ENCODE measurements around the gene LTC4S. TPM values are rescaled to one million over a fixed set of nuclear protein-coding genes. Genes with fewer than 3 reads are reported as not detected.
"Not testable (repeated sequence)": the region's sequence is repeated elsewhere in the genome, so short reads cannot be mapped to it uniquely, and the experiment has no call there.

Gene LTC4S, protein sequence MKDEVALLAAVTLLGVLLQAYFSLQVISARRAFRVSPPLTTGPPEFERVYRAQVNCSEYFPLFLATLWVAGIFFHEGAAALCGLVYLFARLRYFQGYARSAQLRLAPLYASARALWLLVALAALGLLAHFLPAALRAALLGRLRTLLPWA
- not detected in 2 replicates for polyA plus RNA-seq (2014; cell fraction: cytosol; rRNA removed)
- polyA plus RNA-seq (2014; cell fraction: nucleus; rRNA removed): 4.2 and 9.1 TPM in 2 replicates

DNA sequence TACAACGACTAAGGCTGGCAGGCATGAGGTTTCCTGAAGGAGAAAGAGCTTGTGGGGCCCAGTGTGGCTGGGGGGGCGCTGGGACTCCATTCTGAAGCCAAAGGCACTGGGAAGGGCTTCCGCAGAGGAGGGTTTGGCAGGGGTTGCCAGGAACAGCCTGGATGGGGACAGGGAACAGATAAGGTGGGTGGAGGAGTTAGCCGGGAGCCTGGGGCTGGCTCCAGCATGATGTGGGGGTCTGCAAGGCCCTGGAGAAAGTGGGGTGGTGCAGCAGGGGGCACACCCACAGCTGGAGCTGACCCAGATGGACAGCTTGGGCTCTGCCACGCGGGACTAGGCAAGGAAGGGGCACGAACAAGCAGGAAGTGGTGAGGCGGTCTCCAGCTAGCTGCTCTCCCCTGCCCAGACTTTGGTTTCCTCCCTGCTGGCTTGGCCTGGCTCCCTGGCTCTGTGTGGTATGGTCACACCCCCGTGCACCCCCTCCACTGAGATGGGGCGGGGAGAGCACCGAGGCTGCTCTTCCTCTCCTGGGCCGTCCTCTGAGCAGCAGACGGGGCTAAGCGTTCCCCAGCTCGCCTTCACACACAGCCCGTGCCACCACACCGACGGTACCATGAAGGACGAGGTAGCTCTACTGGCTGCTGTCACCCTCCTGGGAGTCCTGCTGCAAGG lies at the start of gene LTC4S:
LTC4S (plus strand) TSS at position 519 of the 672 bp plus-strand sequence; CDS start at position 614, 95 bp downstream.
- DNase-seq (ENCODE audit: low spot score): no peak

DNA sequence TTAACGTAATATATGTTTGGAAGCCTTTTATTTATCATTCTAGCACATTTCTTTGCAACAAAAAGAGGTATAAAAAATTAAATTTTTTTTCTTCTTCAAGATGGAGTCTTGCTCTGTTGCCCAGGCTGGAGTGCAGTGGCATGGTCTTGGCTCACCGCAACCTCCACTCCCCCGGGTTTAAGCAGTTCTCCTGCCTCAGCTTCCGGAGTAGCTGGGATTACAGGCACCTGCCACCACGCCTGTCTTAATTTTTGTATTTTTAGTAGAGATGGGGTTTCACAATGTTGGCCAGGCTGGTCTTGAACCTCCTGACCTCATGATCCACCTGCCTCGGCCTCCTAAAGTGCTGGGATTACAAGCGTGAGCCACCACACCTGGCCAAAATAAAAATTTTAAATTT lies 49.7 kb upstream of the LTC4S start:
- not testable (repeated sequence) for DNase-seq (ENCODE audit: low spot score)

DNA sequence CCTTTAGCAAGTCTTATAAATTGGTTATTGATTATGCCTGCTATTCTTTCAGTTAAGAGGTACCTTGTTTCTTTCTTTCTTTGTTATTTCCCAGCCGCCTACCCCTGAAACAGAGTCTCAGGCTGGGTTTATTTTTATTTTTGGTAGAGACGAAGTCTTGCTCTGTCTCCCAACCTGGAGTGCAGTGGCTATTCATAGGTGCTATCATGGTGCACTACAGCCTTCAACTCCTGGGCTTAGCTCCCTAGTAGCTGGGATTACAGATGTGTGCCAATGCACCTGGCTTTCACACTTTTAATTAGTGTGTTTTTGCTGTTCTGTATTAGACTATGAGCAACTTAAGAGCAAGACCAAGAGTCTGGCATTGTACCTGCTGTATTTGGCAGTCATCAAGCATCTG lies 46.9 kb upstream of the LTC4S start:
- no peak for DNase-seq (ENCODE audit: low spot score)

DNA sequence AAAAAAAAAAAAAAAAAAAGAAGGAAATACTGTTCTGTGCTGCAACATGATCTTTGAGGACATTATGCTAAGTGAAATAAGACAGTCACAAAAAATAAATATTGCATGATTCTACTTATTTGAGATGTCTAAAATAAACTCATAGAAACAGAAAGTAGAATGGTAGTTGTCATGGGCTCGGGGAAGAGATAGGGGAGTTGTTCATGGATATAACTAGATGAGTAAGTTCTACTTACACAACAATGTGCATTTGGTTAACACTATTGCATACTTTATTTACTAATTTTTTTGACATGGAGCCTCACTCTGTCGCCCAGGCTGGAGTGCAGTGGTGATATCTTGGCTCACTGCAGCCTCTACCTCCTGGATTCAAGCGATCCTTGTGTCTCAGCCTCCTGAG lies 46.0 kb upstream of the LTC4S start:
- DNase-seq (ENCODE audit: low spot score): no peak

DNA sequence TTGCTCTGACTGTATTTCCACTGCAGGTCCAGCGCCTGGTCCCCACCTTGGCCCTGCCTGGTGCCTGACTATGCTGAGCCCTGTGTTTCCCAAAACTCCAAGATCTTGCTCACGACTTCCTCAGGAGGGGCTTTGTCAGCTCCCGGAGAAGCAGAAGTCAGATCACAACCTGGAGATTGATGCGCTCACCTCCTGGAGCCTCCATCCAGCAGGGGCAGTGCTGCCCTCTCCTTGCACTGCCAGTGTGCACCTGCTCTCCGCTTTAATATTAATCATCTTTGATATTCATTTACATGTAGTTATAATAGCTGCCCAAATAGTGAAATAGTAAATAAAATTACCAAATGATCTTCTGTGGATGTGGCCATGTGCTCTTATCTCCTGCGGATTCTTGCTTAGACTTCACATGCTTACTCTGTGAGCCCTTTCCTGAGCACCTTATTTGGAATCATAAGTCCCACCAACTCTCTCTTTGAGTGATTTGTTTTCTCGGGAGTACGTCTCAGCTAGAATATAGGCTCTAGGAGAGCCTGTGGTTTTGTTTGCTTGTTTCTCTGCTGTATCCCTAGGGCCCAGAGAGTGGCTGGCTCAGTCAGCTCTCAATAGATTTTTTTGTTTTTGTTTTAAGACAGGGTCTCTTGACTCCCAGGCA lies 43.8 kb upstream of the LTC4S start:
- DNase-seq (ENCODE audit: low spot score): no peak

DNA sequence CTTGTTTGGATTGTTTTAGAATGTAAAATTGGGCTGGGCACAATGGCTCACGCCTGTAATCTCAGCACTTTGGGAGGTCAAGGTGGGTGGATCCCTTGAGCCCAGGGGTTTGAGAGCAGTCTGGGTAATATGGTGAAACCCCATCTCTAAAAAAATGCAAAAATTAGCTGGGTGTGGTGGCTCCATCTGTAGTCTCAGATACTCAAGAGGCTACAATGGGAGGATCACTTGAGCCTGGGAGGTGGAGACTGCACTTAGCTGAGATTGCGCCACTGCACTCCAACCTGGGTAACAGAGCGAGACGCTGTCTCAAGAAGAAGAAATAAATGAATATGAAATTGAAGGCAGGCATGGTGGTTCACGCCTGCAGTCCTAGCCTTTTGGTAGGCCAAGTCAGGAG lies 39.8 kb upstream of the LTC4S start:
- no peak for DNase-seq (ENCODE audit: low spot score)

DNA sequence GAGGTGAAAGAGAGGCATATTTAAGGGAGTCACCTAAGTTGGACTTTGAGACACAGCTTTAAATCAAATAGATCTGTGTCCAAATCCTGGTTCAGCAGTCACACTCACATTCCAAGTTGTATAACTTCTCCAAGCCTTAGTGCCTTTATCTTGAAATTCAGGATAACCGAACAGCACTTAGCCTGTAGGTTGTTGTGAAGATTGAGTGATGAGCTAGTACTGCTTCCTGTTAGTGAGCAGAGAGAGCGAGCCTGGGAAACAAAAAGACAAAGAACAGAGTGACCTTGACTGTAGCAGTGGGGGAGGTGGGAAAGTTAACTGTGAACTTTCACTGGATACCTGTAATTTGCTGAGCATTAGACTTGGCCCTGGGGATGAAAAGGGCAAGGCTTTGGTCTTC lies 38.8 kb upstream of the LTC4S start:
- DNase-seq (ENCODE audit: low spot score): no peak

DNA sequence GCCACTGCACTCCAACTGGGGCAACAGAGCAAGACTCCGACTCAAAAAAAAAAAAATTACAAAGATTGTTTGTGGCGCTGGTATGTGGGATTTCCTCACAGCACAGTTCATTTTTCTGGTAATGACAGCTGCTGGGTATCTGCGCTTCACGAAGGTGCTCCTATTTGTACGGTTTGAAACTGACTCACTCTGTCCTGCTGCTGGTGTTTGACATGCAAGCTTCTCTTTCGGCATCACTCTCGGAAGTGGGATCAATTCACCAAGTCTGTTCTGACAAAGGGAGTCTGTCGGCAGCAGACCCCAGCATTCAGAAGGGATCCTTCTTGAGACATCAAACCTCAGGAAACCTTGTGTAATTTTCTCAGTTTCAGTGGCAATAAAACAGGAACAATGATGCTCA lies 34.8 kb upstream of the LTC4S start:
- no peak for DNase-seq (ENCODE audit: low spot score)

DNA sequence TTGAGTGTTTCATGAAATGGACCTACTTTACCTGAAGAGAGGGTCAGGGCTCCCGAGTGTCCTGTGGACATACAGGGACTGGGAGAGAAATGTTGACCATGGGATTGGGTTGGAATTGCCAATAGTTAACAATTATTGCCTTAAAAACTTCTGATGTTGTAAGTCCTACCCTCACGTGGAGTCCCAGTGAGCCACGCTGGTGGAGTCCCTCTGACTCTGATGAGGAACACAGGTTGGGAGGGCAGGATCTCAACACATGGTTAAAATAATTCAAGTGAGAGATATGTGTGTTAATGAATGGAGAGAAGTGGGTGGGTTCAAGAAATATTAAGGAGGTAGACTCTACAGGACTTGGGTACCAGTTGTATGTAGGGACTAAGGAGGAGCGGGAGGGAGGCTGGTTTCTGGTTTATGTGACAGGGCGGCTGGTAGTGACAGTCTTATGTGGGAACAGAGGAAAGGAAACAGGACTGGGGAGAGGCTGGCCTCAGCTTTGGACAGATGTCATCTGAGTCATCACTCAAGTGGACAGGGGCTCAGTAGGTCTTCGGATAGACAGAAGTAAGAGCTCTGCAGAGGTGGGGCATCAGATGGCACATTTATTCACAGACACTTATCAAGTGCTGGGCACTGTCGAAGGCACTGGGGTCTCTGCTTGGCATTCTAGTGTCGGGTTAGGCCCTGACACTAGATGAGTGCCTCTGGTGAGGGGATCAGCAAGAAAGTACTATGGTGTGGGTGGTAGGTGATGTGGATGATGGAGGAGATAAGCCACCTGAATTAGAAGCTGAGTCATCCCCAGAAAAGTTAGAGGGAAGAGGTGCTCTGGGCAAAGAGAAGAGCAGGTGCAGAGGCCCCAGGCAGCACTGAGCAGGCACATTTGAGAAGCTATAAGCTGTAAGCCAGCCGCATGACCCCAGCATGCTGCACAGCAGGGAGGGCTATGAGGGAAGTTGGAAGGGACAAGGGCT lies 33.9 kb upstream of the LTC4S start:
- no peak for DNase-seq (ENCODE audit: low spot score)

DNA sequence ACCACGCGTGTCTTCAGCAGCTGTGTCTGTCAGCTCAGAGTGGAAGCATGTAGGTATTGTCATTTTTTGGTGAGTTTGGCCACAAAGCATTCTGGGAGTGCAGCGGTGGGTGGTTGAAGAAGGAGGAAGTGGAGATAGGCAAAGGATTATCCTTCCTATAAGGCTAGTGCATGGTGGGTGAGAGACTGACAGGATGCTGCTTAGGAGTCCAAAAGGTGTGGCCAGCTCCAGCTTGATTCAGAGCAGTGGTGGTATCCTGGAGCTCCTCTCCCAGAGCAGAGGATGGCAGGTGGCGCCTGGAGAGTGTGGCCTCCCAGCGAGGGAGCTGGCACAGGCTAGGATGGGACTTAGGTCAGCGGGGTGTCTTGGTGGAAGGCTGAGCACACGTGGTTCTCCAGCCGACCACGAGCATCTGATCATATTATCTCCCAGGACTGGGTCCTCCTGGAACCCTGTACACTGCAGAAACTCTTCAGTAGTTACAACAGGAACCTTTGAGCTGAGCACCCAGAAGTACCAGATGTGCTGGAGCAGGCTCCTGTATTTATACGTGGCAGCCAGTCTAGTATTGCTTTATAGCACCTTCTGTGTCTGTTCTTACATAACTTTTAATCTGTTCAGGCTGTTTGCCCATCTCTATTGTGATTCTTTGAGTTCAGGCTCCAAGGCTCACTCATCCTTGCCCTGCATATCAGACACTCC lies 31.6 kb upstream of the LTC4S start:
- peak; percentile 29 for DNase-seq (ENCODE audit: low spot score)

DNA sequence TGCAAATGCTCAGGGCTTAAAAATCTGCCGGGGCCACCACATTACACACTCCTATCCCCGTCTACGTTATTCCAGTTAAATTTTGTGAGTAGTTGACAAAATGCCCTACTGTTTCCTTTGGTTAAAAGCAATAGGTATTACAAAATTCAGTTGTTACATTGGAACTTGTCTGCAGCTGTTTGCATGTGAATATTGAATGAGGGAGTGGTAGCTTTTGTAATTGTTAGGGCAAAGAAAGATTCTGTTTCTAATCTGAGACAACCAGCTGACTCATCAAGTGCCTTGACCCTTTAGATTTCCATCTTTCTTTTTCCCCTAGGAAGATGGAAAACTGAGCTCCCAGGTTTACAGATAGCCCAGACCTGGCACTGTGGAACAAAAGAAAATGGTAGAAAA lies 31.0 kb upstream of the LTC4S start:
- DNase-seq (ENCODE audit: low spot score): no peak

DNA sequence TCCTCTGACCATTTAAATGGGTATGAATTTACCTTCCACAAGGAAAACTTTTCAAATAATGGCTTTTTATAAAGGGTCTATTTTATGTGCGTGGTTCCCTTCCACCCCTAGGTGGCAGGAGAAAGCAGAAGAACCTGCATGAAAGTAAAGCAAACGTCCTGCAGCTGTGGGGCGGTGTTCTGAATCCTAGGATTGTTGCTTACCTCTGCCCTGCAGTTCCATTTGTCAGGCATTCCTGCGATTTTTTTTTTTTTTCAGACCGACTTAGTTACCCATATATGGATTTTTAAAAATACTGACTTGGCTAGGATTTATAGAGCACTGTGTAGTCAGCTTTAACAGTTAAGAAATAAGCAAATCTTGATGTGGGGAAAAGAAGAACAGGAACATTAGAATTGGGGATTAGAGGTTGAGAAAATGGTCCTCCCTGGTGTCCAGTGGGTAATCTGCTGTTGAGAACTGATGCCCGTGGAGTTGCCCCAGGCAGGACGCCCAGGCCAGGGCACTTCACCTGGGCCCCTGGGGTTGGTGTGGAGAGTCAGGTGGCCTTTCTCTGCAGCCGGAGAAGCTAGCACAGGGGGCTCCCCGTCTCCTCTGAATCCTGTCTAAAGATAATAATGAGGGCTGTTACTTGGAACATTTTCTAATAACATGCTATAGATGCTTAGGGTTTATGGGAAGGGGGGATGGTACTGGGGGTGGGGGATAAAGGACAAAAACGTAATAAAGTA lies 30.4 kb upstream of the LTC4S start:
- DNase-seq (ENCODE audit: low spot score): peak; percentile 68

DNA sequence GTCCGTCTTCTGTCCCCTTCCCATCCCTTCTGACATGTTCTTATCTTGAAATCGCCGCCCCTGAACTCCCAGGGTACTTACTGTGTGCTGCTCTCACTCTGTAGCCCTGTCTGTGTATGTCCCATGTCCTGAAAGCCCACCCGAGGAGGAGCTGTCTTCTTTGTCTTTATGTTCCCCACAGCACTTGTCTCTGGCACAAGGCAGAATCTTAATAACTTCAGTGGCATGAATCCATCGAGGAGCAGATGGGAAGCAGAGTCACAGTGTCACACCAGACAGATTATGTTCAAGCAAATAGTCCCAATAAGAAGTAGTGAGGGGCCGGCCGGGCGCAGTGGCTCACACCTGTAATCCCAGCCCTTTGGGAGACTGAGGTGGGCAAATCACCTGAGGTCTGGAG lies 29.7 kb upstream of the LTC4S start:
- no peak for DNase-seq (ENCODE audit: low spot score)

DNA sequence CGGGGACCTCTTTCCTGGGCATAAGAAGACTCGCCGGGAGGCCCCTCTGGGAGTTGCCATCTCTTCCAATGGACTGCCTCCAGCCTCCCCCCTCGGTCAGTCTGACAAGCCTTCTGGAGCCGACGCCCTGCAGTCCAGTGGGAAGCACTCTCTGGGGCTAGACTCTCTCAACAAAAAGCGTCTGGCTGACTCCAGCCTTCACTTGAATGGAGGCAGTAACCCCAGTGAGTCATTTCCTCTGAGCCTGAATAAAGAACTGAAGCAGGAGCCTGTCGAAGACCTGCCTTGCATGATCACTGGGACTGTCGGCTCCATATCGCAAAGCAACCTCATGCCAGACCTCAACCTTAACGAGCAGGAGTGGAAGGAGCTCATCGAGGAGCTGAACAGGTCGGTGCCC lies 28.4 kb upstream of the LTC4S start:
- DNase-seq (ENCODE audit: low spot score): no peak

DNA sequence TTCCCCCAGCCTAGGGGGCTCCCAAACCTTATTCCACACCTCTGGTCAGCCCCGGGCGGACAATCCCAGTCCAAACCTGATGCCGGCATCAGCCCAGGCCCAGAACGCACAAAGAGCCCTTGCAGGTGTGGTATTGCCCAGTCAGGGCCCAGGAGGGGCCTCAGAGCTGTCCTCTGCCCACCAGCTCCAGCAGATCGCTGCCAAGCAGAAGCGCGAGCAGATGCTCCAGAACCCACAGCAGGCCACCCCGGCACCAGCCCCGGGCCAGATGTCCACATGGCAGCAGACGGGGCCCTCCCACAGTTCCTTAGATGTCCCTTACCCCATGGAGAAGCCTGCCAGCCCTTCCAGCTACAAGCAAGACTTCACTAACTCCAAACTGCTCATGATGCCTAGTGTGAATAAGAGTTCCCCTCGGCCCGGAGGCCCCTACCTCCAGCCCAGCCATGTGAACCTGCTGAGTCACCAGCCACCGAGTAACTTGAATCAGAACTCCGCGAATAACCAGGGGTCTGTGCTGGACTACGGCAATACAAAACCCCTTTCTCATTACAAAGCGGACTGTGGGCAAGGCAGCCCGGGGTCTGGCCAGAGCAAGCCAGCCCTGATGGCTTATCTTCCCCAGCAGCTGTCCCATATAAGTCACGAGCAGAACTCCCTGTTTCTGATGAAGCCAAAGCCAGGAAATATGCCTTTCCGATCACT lies 27.6 kb upstream of the LTC4S start:
- no peak for DNase-seq (ENCODE audit: low spot score)

DNA sequence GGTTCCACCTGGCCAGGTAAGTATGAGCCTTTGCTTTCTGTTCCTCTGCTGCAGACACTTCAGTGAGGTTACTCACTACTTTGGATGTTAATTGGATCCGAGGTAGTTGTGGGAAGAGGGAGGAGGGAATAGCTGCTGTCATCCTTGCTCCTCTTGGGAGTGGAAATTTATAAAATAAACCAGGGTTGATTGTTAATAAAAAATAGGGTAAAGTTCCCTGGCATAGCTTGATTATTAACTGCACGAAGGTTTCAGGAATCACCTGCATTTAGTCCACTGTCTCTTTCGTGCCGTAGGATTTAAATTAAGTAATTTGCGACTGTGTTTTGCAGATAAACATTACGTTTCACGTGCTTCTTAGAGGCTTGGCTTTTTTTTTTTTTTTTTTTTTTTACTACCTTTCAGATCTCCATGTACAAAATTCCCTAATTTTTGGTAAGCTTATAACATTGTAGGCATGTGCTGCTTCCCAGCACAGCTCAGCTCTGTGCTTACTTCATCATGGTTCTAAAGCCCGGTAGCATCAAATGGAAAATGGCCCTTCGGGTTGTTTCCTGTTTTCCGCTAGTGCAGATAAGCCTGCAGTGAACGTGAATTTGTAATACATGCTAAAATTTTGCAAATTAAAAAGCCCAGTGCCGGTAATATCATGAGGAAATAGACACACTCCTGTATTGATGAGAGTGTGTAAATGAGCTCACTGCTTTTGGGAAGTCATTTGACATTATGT lies 26.9 kb upstream of the LTC4S start:
- no peak for DNase-seq (ENCODE audit: low spot score)

DNA sequence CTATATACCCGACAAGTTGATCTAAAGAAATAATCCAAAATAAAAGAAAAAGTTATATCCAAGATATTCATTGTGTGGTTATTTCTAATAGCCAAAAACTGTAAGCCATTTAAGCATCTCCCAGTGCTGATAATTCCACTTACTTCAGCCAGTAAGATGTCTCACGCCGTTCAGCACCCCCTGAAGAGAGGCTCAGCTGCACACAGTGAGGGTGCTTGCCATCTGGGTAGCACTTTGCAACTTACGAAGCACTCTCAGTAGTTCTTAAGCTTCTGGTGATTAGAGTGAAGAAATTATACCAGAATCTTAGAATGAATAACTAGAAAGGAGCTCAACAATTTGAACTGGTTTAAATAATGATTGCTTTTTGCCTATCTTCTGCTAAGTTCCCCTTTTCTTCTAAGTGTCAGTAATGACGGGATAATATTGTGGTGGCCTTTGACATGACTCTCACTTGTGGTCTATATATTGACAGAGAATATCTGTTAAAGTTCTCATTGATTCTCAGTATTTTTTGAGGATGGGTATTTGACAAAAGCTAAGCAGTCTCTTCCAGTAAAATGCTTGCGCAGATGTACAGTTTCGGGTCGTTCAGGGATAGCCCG lies 26.2 kb upstream of the LTC4S start:
- DNase-seq (ENCODE audit: low spot score): no peak

DNA sequence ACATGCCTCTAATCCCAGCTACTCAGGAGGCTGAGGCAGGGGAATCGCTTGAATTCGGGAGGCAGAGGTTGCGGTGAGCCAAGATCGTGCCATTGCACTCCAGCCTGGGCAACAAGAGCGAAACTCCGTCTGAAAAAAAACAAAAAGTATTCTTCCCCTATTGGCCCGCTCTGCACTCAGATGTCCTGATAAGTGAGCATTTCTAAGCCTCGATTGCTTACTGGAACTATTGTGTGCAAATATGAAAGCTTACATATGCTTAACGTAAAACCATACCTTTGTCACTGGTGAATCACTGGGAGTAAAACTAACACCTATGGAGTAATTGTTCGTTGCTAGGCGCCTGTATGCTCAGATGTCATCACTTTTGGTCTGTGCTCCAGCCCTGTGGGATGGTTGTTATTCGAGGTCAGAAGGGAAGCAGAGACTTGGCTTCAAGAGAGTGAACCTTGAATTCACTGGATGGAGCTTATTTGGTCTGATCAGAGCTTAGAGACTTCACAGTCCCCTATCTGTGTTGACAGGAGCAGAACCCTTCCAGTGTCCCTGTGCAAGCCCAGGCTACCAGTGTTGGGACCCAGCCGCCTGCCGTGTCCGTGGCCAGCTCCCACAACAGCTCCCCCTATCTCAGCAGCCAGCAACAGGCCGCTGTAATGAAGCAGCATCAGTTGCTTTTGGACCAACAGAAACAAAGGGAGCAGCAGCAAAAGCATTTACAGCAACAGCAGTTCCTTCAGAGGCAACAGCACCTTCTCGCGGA lies 25.3 kb upstream of the LTC4S start:
- DNase-seq (ENCODE audit: low spot score): no peak
